COLO668 (cell line): ENCODE measurements around the gene PHYHD1.

ENCODE experiments used
- DNase-seq: peaks from one replicate; lab custom pipeline; 2025; ENCODE audit not compliant: unreplicated experiment; lab: John Stamatoyannopoulos, UW

The PHYHD1 gene

GRCh38 chr9:128920381-128921058 lies at the start of gene PHYHD1:
Gene PHYHD1 (plus strand): TSS chr9:128920982. CDS start chr9:128922324, 1,342 bp downstream.
- DNase-seq, result no peak

GRCh38 chr9:128877852-128878251 lies 42.9 kb upstream of the PHYHD1 start:
- DNase-seq, result no peak

- DNase-seq, result peak; percentile 98
These were observed 38.7 kb upstream of the PHYHD1 start, which contains the start of the genes KYAT1 and LRRC8A for GRCh38 chr9:128881884-128882676. Gene KYAT1 (minus strand): TSS chr9:128881950. CDS start chr9:128845405, 36,545 bp downstream. Gene LRRC8A (plus strand): TSS chr9:128882133. CDS start chr9:128907165, 25,032 bp downstream.

GRCh38 chr9:128882677-128883603 lies 37.8 kb upstream of the PHYHD1 start:
- DNase-seq, result no peak

- no peak for DNase-seq
These were observed 36.6 kb upstream of the PHYHD1 start for GRCh38 chr9:128884164-128884563.

- no peak for DNase-seq
These were observed 35.4 kb upstream of the PHYHD1 start for GRCh38 chr9:128885376-128885775.

GRCh38 chr9:128885798-128886197 lies 35.0 kb upstream of the PHYHD1 start:
- DNase-seq, result no peak

GRCh38 chr9:128886211-128886891 lies 34.4 kb upstream of the PHYHD1 start:
- DNase-seq, result no peak

GRCh38 chr9:128887049-128887448 lies 33.7 kb upstream of the PHYHD1 start:
- no peak for DNase-seq

- no peak for DNase-seq
These were observed 32.9 kb upstream of the PHYHD1 start for GRCh38 chr9:128887914-128888350.

GRCh38 chr9:128891321-128892220 lies 29.2 kb upstream of the PHYHD1 start:
- DNase-seq, result no peak

- DNase-seq, result no peak
These were observed 28.4 kb upstream of the PHYHD1 start for GRCh38 chr9:128892221-128892921.

- no peak for DNase-seq
These were observed 27.4 kb upstream of the PHYHD1 start for GRCh38 chr9:128893354-128893753.

GRCh38 chr9:128894764-128895163 lies 26.0 kb upstream of the PHYHD1 start:
- no peak for DNase-seq

- DNase-seq, result no peak
These were observed 25.2 kb upstream of the PHYHD1 start for GRCh38 chr9:128895556-128895955.

- DNase-seq, result no peak
These were observed 22.4 kb upstream of the PHYHD1 start for GRCh38 chr9:128898382-128898781.

GRCh38 chr9:128898845-128899565 lies 21.8 kb upstream of the PHYHD1 start:
- DNase-seq, result no peak
